MG63 (cell line): ENCODE measurements around the gene PRKG1. TPM values are rescaled to one million over a fixed set of nuclear protein-coding genes. Genes with fewer than 3 reads are reported as not detected.

Source experiments
- DNase-seq: peaks from one replicate; pipeline ENCODE4 v3.0.0-alpha.2; 2020
- H3K27me3 ChIP-seq: fragments of 250-450 bp; sonication (Bioruptor Pico); 2 replicates; pipeline ENCODE4 v1.5.1; 2020; ENCODE audit warnings: mild to moderate bottlenecking, moderate library complexity
- H3K36me3 ChIP-seq: fragments of 250-450 bp; sonication (Bioruptor Pico); 2 replicates; pipeline ENCODE4 v1.5.1; 2020; ENCODE audit warnings: mild to moderate bottlenecking, moderate library complexity
- H3K4me3 ChIP-seq: fragments of 250-450 bp; sonication (Bioruptor Pico); 2 replicates; pipeline ENCODE4 v1.5.1; 2020; ENCODE audit warnings: mild to moderate bottlenecking, moderate library complexity
- H3K9me3 ChIP-seq: fragments of 250-450 bp; sonication (Bioruptor Pico); 2 replicates; pipeline ENCODE4 v1.5.1; 2020; ENCODE audit warnings: mild to moderate bottlenecking, moderate library complexity
- total RNA-seq: library from RNA; depleted of rRNA; stranded (reverse); fragments of >200 nt; shearing (Covaris generic); gene quantifications from 2 replicates; pipeline ENCODE4 v1.2.3, GENCODE V29; 2014; ENCODE audit warnings: low replicate concordance

Gene PRKG1
- total RNA-seq, 1 experiment from 2014 or later, result 3.9 TPM

GRCh38 chr10:51092402-51092801 lies 18.1 kb downstream of the PRKG1 start:
- peak; percentile 74 for DNase-seq
- Histone ChIP-seq H3K9me3 (no peaks in the 10 kb centered on the region), H3K27me3 (no peaks in the 10 kb centered on the region), H3K36me3 (no peaks in the 10 kb centered on the region), H3K4me3 (no peak overlapping the region)

GRCh38 chr10:51095444-51095843 lies 21.2 kb downstream of the PRKG1 start:
- H3K4me3 ChIP-seq, result no peak overlapping the region
- no peak for DNase-seq
- H3K36me3 ChIP-seq, result no peaks in the 10 kb centered on the region
- no peaks in the 10 kb centered on the region for H3K27me3 ChIP-seq
- H3K9me3 ChIP-seq, result no peaks in the 10 kb centered on the region

GRCh38 chr10:51097546-51097945 lies 23.3 kb downstream of the PRKG1 start:
- Histone ChIP-seq H3K36me3 (no peaks in the 10 kb centered on the region), H3K9me3 (no peaks in the 10 kb centered on the region), H3K27me3 (no peaks in the 10 kb centered on the region), H3K4me3 (no peak overlapping the region)
- DNase-seq, result no peak

- DNase-seq, result no peak
- Histone ChIP-seq H3K4me3 (no peak overlapping the region), H3K36me3 (no peaks in the 10 kb centered on the region), H3K9me3 (no peaks in the 10 kb centered on the region), H3K27me3 (no peaks in the 10 kb centered on the region)
Measured at GRCh38 chr10:51100221-51100620, 25.9 kb downstream of the PRKG1 start.

GRCh38 chr10:51103554-51104217 lies 29.4 kb downstream of the PRKG1 start:
- DNase-seq, result no peak
- Histone ChIP-seq H3K4me3 (no peak overlapping the region), H3K36me3 (no peaks in the 10 kb centered on the region), H3K27me3 (no peaks in the 10 kb centered on the region), H3K9me3 (no peaks in the 10 kb centered on the region)

- peak; percentile 6 for DNase-seq
- Histone ChIP-seq H3K4me3 (no peak overlapping the region), H3K36me3 (no peaks in the 10 kb centered on the region), H3K9me3 (no peaks in the 10 kb centered on the region), H3K27me3 (no peaks in the 10 kb centered on the region)
Measured at GRCh38 chr10:51106311-51106945, 32.1 kb downstream of the PRKG1 start.

- Histone ChIP-seq H3K4me3 (no peak overlapping the region), H3K9me3 (no peaks in the 10 kb centered on the region), H3K27me3 (no peaks in the 10 kb centered on the region), H3K36me3 (no peaks in the 10 kb centered on the region)
- peak; percentile 8 for DNase-seq
Measured at GRCh38 chr10:51108406-51108805, 34.1 kb downstream of the PRKG1 start.

- Histone ChIP-seq H3K9me3 (no peaks in the 10 kb centered on the region), H3K36me3 (no peaks in the 10 kb centered on the region), H3K4me3 (no peak overlapping the region), H3K27me3 (no peaks in the 10 kb centered on the region)
- DNase-seq, result no peak
Measured at GRCh38 chr10:51109801-51110533, 35.7 kb downstream of the PRKG1 start.

- Histone ChIP-seq H3K27me3 (no peaks in the 10 kb centered on the region), H3K4me3 (no peak overlapping the region), H3K36me3 (no peaks in the 10 kb centered on the region), H3K9me3 (no peaks in the 10 kb centered on the region)
- no peak for DNase-seq
Measured at GRCh38 chr10:51112013-51112412, 37.7 kb downstream of the PRKG1 start.

GRCh38 chr10:51113007-51113406 lies 38.7 kb downstream of the PRKG1 start:
- H3K9me3 ChIP-seq, result no peaks in the 10 kb centered on the region
- H3K4me3 ChIP-seq, result no peak overlapping the region
- no peaks in the 10 kb centered on the region for H3K27me3 ChIP-seq
- no peak for DNase-seq
- H3K36me3 ChIP-seq, result no peaks in the 10 kb centered on the region

- Histone ChIP-seq H3K9me3 (no peaks in the 10 kb centered on the region), H3K27me3 (no peaks in the 10 kb centered on the region), H3K4me3 (no peak overlapping the region), H3K36me3 (no peaks in the 10 kb centered on the region)
- no peak for DNase-seq
Measured at GRCh38 chr10:51117053-51117660, 42.9 kb downstream of the PRKG1 start.

- no peaks in the 10 kb centered on the region for H3K27me3 ChIP-seq
- no peaks in the 10 kb centered on the region for H3K36me3 ChIP-seq
- H3K4me3 ChIP-seq, result no peak overlapping the region
- DNase-seq, result no peak
- no peaks in the 10 kb centered on the region for H3K9me3 ChIP-seq
Measured at GRCh38 chr10:51117794-51118193, 43.5 kb downstream of the PRKG1 start.

- no peak for DNase-seq
- Histone ChIP-seq H3K27me3 (no peaks in the 10 kb centered on the region), H3K9me3 (no peaks in the 10 kb centered on the region), H3K4me3 (no peak overlapping the region), H3K36me3 (no peaks in the 10 kb centered on the region)
Measured at GRCh38 chr10:51119441-51119840, 45.2 kb downstream of the PRKG1 start.

GRCh38 chr10:51121861-51122260 lies 47.6 kb downstream of the PRKG1 start:
- Histone ChIP-seq H3K27me3 (no peaks in the 10 kb centered on the region), H3K4me3 (no peak overlapping the region), H3K36me3 (no peaks in the 10 kb centered on the region; the same call in 1 of the 2 replicates), H3K9me3 (peaks cover 4% of the 10 kb centered on the region)
- DNase-seq, result no peak

- H3K27me3 ChIP-seq, result no peaks in the 10 kb centered on the region
- DNase-seq, result no peak
- no peak overlapping the region for H3K4me3 ChIP-seq
- H3K36me3 ChIP-seq, result no peaks in the 10 kb centered on the region; the same call in 1 of the 2 replicates
- peaks cover 7% of the 10 kb centered on the region for H3K9me3 ChIP-seq
Measured at GRCh38 chr10:51124852-51125251, 50.6 kb downstream of the PRKG1 start.

GRCh38 chr10:51125518-51125917 lies 51.2 kb downstream of the PRKG1 start:
- Histone ChIP-seq H3K27me3 (no peaks in the 10 kb centered on the region), H3K9me3 (peaks cover 7% of the 10 kb centered on the region), H3K4me3 (no peak overlapping the region), H3K36me3 (no peaks in the 10 kb centered on the region; the same call in 1 of the 2 replicates)
- no peak for DNase-seq

- H3K36me3 ChIP-seq, result no peaks in the 10 kb centered on the region; the same call in 1 of the 2 replicates
- DNase-seq, result no peak
- H3K27me3 ChIP-seq, result no peaks in the 10 kb centered on the region
- H3K4me3 ChIP-seq, result no peak overlapping the region
- peaks cover 7% of the 10 kb centered on the region for H3K9me3 ChIP-seq
Measured at GRCh38 chr10:51129946-51130544, 55.8 kb downstream of the PRKG1 start.
